ENCODE measurements around the gene ZC2HC1C. TPM values are rescaled to one million over a fixed set of nuclear protein-coding genes. Genes with fewer than 3 reads are reported as not detected.

ZC2HC1C gene
- total and polyA plus RNA-seq, 2 of the 13 experiments (the other 11 are each of a cell fraction or from before 2014, with no cell fraction given) = 3.3 to 3.5 TPM

GRCh38 chr14:75050852-75051555 lies 18.4 kb upstream of the ZC2HC1C start, which contains the start of gene MLH3 (continued):
- peak; percentile 58; the same call in 1 of the 2 replicates for TF ChIP-seq PRDM15 (CRISPR knock-in tag; IDR thresholded peaks at IDR 0.05)
- TF ChIP-seq XBP1 (CRISPR knock-in tag; IDR thresholded peaks at IDR 0.05) = peak; percentile 79; the same call in 1 of the 2 replicates
- TF ChIP-seq MTF2 (CRISPR knock-in tag; IDR thresholded peaks at IDR 0.05; ENCODE audit: borderline replicate concordance) = no peak
- no peak; the same call in 1 of the 2 replicates for TF ChIP-seq ZBTB10 (CRISPR knock-in tag; IDR thresholded peaks at IDR 0.05; ENCODE audit: borderline replicate concordance)
- TF ChIP-seq MBD4 (IDR thresholded peaks at IDR 0.05; ENCODE audit: borderline replicate concordance, low read length) = no peak
- TF ChIP-seq AKNA (CRISPR knock-in tag; IDR thresholded peaks at IDR 0.05; ENCODE audit: borderline replicate concordance) = no peak
- no peak for TF ChIP-seq PLSCR1 (CRISPR knock-in tag; IDR thresholded peaks at IDR 0.05; ENCODE audit: borderline replicate concordance)
- no peak for TF ChIP-seq ZNF737 (CRISPR knock-in tag; IDR thresholded peaks at IDR 0.05; ENCODE audit: borderline replicate concordance)
- no peak; the same call in 1 of the 2 replicates for TF ChIP-seq ZBTB25 (CRISPR knock-in tag; IDR thresholded peaks at IDR 0.05)
- TF ChIP-seq MBNL3 (CRISPR knock-in tag; conservative IDR thresholded peaks at IDR 0.05) = no peak
